Measurements from ENCODE around the gene KRTAP4-11. TPM values are rescaled to one million over a fixed set of nuclear protein-coding genes. Genes with fewer than 3 reads are reported as not detected.
"Not testable (repeated sequence)": the region's sequence is repeated elsewhere in the genome, so short reads cannot be mapped to it uniquely, and the experiment has no call there.

KRTAP4-11 gene
- total and polyA plus RNA-seq, 10 of the 15 experiments (the other 5 are each of a cell fraction or from before 2014, with no cell fraction given): not detected

- SMC1A ChIA-PET (ENCODE audit: uncharacterized antibody, unreplicated experiment): interaction anchor here (0.6 kb wide), 1 partner anchor 442 kb away, joined by 3 read pairs; no protein-coding TSS in a partner anchor
- BruUV-seq (replicated peaks); H3K79me2 ChIP-seq (ENCODE audit: control insufficient read depth, insufficient read depth, low read length); H3K36me3 ChIP-seq (ENCODE audit: control insufficient read depth in 2 of 2, insufficient read depth in 2 of 2, low read length in 1 of 2); DNase-seq (ENCODE audit: low read depth, low spot score); intact Hi-C loops (cut with micrococcal nuclease; ENCODE audit: unreplicated experiment); ATAC-seq; H3K4me3 ChIP-seq; H4K20me1 ChIP-seq (ENCODE audit: control insufficient read depth, insufficient read depth); H2AFZ ChIP-seq (ENCODE audit: control insufficient read depth, low read depth, low read length); H3K4me2 ChIP-seq (ENCODE audit: control insufficient read depth, insufficient read depth); H3K4me1 ChIP-seq (ENCODE audit: control insufficient read depth, insufficient read depth, low read length); H3K9me3 ChIP-seq (replicated peaks; ENCODE audit: control insufficient read depth, insufficient read depth, low read length); H3K27ac ChIP-seq (ENCODE audit: control insufficient read depth, insufficient read depth); FAIRE-seq; H3K27me3 ChIP-seq (replicated peaks in 1 of 2; ENCODE audit: control insufficient read depth in 2 of 2, insufficient read depth in 2 of 2, low read length in 1 of 2); RAD21 ChIA-PET (ENCODE audit: unreplicated experiment); in situ Hi-C loops (cut with MboI); H3K9ac ChIP-seq (ENCODE audit: control insufficient read depth, insufficient read depth, low read length); CTCF ChIA-PET: not testable (repeated sequence)
- POLR2A ChIA-PET: interaction anchor here (0.5 kb wide), 1 partner anchor 1830 kb away, joined by 3 read pairs; no protein-coding TSS in a partner anchor
- WGBS (ENCODE audit: insufficient coverage, insufficient replicate concordance, low lambda C conversion rate, missing lambda C conversion rate): 14% methylated on average over 10 of the region's 10 CpGs
Observed at GRCh38 chr17:41148971-41149651, 30.9 kb upstream of the KRTAP4-11 start.

- H3K4me3 ChIP-seq: no peak overlapping the region
- no peaks in the 10 kb centered on the region; the same call in 2 of the 3 replicates for H3K9me3 ChIP-seq (replicated peaks; ENCODE audit: control insufficient read depth, insufficient read depth, low read length)
- H3K79me2 ChIP-seq (ENCODE audit: control insufficient read depth, insufficient read depth, low read length): no peaks in the 10 kb centered on the region
- no peak for TF ChIP-seq RCOR1 (conservative IDR thresholded peaks at IDR 0.05; ENCODE audit: low read depth, low read length)
- no peak for TF ChIP-seq SP1 (IDR thresholded peaks at IDR 0.05; ENCODE audit: low read depth, low read length)
- TF ChIP-seq NR2C2 (IDR thresholded peaks at IDR 0.05; ENCODE audit: borderline replicate concordance, control insufficient read depth, insufficient read length, low read depth): no peak
- ChIA-PET SMC1A (ENCODE audit: uncharacterized antibody, unreplicated experiment) (no interaction called here), RAD21 (ENCODE audit: unreplicated experiment) (no interaction called here), POLR2A (no interaction called here), CTCF (interaction anchor here (0.8 to 1.2 kb wide), 2 partner anchors 206 to 401 kb away, joined by 3 read pairs; no protein-coding TSS in a partner anchor)
- H2AFZ ChIP-seq (ENCODE audit: control insufficient read depth, low read depth, low read length): no peak overlapping the region
- intact Hi-C loops (cut with micrococcal nuclease; ENCODE audit: unreplicated experiment): no loop called here
- in situ Hi-C loops (cut with MboI): no loop called here
- no peaks in the 10 kb centered on the region for H3K4me1 ChIP-seq (ENCODE audit: control insufficient read depth, insufficient read depth, low read length)
- DNase-seq (ENCODE audit: low read depth, low spot score): no peak
- FAIRE-seq: no peak
- no peaks in the 10 kb centered on the region for H3K27me3 ChIP-seq (replicated peaks in 1 of 2; ENCODE audit: control insufficient read depth in 2 of 2, insufficient read depth in 2 of 2, low read length in 1 of 2)
- no peak overlapping the region for H3K9ac ChIP-seq (ENCODE audit: control insufficient read depth, insufficient read depth, low read length)
- no peak overlapping the region for H3K27ac ChIP-seq (ENCODE audit: control insufficient read depth, insufficient read depth)
- H3K36me3 ChIP-seq (ENCODE audit: control insufficient read depth in 2 of 2, insufficient read depth in 2 of 2, low read length in 1 of 2): no peaks in the 10 kb centered on the region
- ATAC-seq: no peak
- H3K4me2 ChIP-seq (ENCODE audit: control insufficient read depth, insufficient read depth): no peak overlapping the region
- 50% methylated on average over 2 of the region's 2 CpGs for WGBS (ENCODE audit: insufficient coverage, insufficient replicate concordance, low lambda C conversion rate, missing lambda C conversion rate)
- no peaks in the 10 kb centered on the region for H4K20me1 ChIP-seq (ENCODE audit: control insufficient read depth, insufficient read depth)
- no TSS peak for BruUV-seq (replicated peaks)
Observed at GRCh38 chr17:41147531-41148204, 29.5 kb upstream of the KRTAP4-11 start.
